GM19455 (cell line): ENCODE measurements around the gene CREBZF.

Experiments
- ATAC-seq: cut with Tn5 transposase; IDR thresholded peaks from one replicate; pipeline ENCODE4 v1.9.1; 2021; ENCODE audit not compliant: unreplicated experiment

Gene CREBZF

GRCh38 chr11:85664615-85665481 lies at the start of gene CREBZF:
Gene CREBZF (minus strand): TSS chr11:85665129. CDS start chr11:85664875, 254 bp downstream.
- peak; percentile 92 for ATAC-seq

- no peak for ATAC-seq
These were observed 48.0 kb upstream of the CREBZF start for GRCh38 chr11:85712953-85713352.

- no peak for ATAC-seq
These were observed 46.0 kb upstream of the CREBZF start for GRCh38 chr11:85710917-85711316.

- no peak for ATAC-seq
These were observed 45.2 kb upstream of the CREBZF start for GRCh38 chr11:85709941-85710702.

- no peak for ATAC-seq
These were observed 40.9 kb upstream of the CREBZF start for GRCh38 chr11:85705800-85706199.

GRCh38 chr11:85704967-85705366 lies 40.0 kb upstream of the CREBZF start:
- no peak for ATAC-seq

GRCh38 chr11:85699957-85700741 lies 35.2 kb upstream of the CREBZF start:
- peak; percentile 91 for ATAC-seq

- no peak for ATAC-seq
These were observed 33.3 kb upstream of the CREBZF start for GRCh38 chr11:85698195-85698594.

GRCh38 chr11:85697747-85698146 lies 32.8 kb upstream of the CREBZF start:
- no peak for ATAC-seq

- ATAC-seq = no peak
These were observed 30.6 kb upstream of the CREBZF start for GRCh38 chr11:85695546-85695945.

GRCh38 chr11:85694385-85694980 lies 29.6 kb upstream of the CREBZF start:
- no peak for ATAC-seq

- no peak for ATAC-seq
These were observed 21.0 kb upstream of the CREBZF start, which contains the start of gene CCDC89 for GRCh38 chr11:85685820-85686459. Gene CCDC89 (minus strand): TSS chr11:85686195. CDS start chr11:85686130, 65 bp downstream.

- no peak for ATAC-seq
These were observed 20.3 kb upstream of the CREBZF start for GRCh38 chr11:85685125-85685819.

- ATAC-seq = peak; percentile 95
These were observed 17.7 kb upstream of the CREBZF start for GRCh38 chr11:85682330-85683305.

GRCh38 chr11:85680897-85681296 lies 16.0 kb upstream of the CREBZF start:
- ATAC-seq = no peak

- no peak for ATAC-seq
These were observed 14.6 kb upstream of the CREBZF start for GRCh38 chr11:85679576-85679975.

GRCh38 chr11:85673393-85673792 lies 8.5 kb upstream of the CREBZF start:
- no peak for ATAC-seq

GRCh38 chr11:85672105-85672902 lies 7.4 kb upstream of the CREBZF start:
- ATAC-seq = no peak
